Measurements from ENCODE around the gene ACSL6.

The ACSL6 gene

GRCh38 chr5:132002757-132003156, 8.7 kb downstream of the ACSL6 start:
- TF ChIP-seq CTCF (IDR thresholded peaks at IDR 0.05; ENCODE audit: insufficient read depth, low read length, poor library complexity, severe bottlenecking) = no peak
- DNase-seq (ENCODE audit: extremely low read depth, insufficient read length) = no peak
- Histone ChIP-seq H3K27me3 (replicated peaks; ENCODE audit: control insufficient read depth, insufficient read depth, low read length) (no peaks in the 10 kb centered on the region; the same call in none of the 2 replicates), H3K4me3 (replicated peaks; ENCODE audit: low read depth, low read length) (no peak overlapping the region), H3K36me3 (ENCODE audit: control insufficient read depth, insufficient read depth, low read length) (no peaks in the 10 kb centered on the region)

GRCh38 chr5:132001647-132002561, 9.6 kb downstream of the ACSL6 start:
- no peak for TF ChIP-seq CTCF (IDR thresholded peaks at IDR 0.05; ENCODE audit: insufficient read depth, low read length, poor library complexity, severe bottlenecking)
- no peak for DNase-seq (ENCODE audit: extremely low read depth, insufficient read length)

DNA sequence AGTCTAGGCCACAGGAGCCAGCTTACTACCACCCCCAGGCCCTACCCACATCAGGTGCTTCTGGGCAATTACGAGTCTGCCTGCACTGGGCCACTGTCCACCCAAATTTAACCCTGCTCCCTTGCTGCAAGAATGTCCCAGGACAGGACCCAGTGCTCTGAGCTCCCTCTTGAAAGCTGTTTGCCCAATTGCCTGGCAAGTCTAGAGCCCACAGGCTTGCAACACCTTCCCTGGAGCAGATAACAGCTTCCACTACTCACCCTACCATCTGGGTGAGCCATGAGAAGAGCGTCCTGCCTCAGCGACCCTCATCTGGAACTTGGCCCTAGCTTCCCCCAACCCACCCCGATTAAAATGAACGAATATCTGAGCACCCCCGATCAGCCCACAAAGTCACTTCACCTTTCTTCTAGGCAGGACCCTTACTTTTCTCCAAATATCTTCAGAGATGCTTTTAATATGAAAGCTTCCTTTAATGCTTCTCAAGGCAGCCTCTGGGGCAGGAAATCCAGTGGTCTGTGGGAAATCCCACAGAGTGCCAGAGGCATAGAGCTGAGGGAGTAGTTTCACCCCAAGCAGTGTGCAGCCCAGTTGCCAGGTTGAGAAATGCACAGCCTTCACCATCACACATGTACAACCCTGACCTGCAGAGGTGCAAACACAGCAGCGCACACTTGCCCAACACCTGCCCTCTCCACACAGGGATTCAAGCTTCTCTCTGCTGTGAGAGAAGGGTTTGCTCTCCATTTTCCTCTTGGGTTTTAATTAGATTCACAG, 10.6 kb downstream of the ACSL6 start:
- no peak for TF ChIP-seq CTCF (IDR thresholded peaks at IDR 0.05; ENCODE audit: insufficient read depth, low read length, poor library complexity, severe bottlenecking)
- H3K27me3 ChIP-seq (replicated peaks; ENCODE audit: control insufficient read depth, insufficient read depth, low read length) = no peaks in the 10 kb centered on the region; the same call in none of the 2 replicates
- no peak for DNase-seq (ENCODE audit: extremely low read depth, insufficient read length)
- H3K4me3 ChIP-seq (replicated peaks; ENCODE audit: low read depth, low read length) = no peak overlapping the region
- no peaks in the 10 kb centered on the region for H3K36me3 ChIP-seq (ENCODE audit: control insufficient read depth, insufficient read depth, low read length)

More at GRCh38 chr5:132001647-132002561, 9.6 kb downstream of the ACSL6 start:
- Histone ChIP-seq H3K36me3 (ENCODE audit: control insufficient read depth, insufficient read depth, low read length) (no peaks in the 10 kb centered on the region), H3K27me3 (replicated peaks; ENCODE audit: control insufficient read depth, insufficient read depth, low read length) (no peaks in the 10 kb centered on the region; the same call in none of the 2 replicates), H3K4me3 (replicated peaks; ENCODE audit: low read depth, low read length) (no peak overlapping the region)

- Histone ChIP-seq H3K27me3 (replicated peaks; ENCODE audit: control insufficient read depth, insufficient read depth, low read length) (no peaks in the 10 kb centered on the region; the same call in none of the 2 replicates), H3K36me3 (ENCODE audit: control insufficient read depth, insufficient read depth, low read length) (no peaks in the 10 kb centered on the region), H3K4me3 (replicated peaks; ENCODE audit: low read depth, low read length) (no peak overlapping the region)
- no peak for DNase-seq (ENCODE audit: extremely low read depth, insufficient read length)
- no peak for TF ChIP-seq CTCF (IDR thresholded peaks at IDR 0.05; ENCODE audit: insufficient read depth, low read length, poor library complexity, severe bottlenecking)
Measured at GRCh38 chr5:132000241-132000490, 11.3 kb downstream of the ACSL6 start.

DNA sequence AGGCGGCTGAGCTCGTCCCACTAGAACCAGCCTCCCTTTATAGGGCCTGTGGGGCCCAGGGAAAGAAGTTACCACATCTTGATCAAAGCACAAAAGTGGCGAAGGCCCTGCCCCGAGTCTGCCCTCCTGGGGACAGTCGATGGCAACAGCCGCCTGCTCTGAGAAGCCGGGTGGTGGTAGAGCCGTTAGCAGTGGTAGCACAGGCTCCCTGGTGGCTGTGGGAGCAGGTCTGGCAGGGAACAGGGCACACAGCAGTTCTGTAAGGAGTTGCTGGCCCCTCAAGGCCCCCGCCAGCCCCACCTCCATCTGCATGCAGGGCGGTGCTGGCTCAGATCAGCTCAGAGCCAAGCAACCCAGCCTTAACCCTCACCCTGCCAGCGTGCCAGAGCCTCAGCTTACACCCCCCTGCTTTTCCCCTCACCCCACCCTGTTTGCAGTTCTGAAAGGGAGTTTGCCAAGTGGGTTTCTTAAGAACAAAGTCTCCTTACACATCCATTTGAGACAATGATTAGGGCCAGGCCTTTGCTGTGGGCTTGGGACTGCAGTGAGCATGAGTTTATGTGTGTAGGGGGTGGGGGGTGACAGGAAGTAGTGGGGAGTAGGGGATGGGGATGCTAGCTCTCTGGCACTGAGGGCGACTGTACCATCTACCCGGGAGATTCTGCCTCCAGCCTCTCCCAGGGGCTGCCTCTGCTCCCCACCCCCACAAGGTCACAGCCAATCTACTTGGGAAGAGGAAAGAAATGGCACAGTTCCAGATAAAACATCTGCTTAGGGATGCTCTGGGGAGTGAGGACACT, 11.8 kb downstream of the ACSL6 start:
- DNase-seq (ENCODE audit: extremely low read depth, insufficient read length) = no peak
- TF ChIP-seq CTCF (IDR thresholded peaks at IDR 0.05; ENCODE audit: insufficient read depth, low read length, poor library complexity, severe bottlenecking) = no peak

More for the DNA sequence above, 11.8 kb downstream of the ACSL6 start:
- Histone ChIP-seq H3K4me3 (replicated peaks; ENCODE audit: low read depth, low read length) (no peak overlapping the region), H3K36me3 (ENCODE audit: control insufficient read depth, insufficient read depth, low read length) (no peaks in the 10 kb centered on the region), H3K27me3 (replicated peaks; ENCODE audit: control insufficient read depth, insufficient read depth, low read length) (no peaks in the 10 kb centered on the region; the same call in none of the 2 replicates)

All from GM06990 (cell line).